Measurements from ENCODE around the gene SCTR. TPM values are rescaled to one million over a fixed set of nuclear protein-coding genes. Genes with fewer than 3 reads are reported as not detected.

SCTR gene
- polyA plus RNA-seq, 1 experiment, result not detected

- no peak for TF ChIP-seq CTCF (IDR thresholded peaks at IDR 0.05; ENCODE audit: insufficient read depth, low read depth, low read length)
- no peaks in the 10 kb centered on the region for H3K36me3 ChIP-seq (ENCODE audit: control insufficient read depth, insufficient read depth, low read length)
- H3K27me3 ChIP-seq (ENCODE audit: control insufficient read depth, insufficient read depth, low read length), result no peaks in the 10 kb centered on the region; the same call in none of the 2 replicates
- POLR2A ChIA-PET, result no interaction called here
- no peak for DNase-seq (ENCODE audit: low read depth)
- H3K4me3 ChIP-seq (ENCODE audit: low read depth, low read length), result no peak overlapping the region
- CTCF ChIA-PET, result interaction anchor here (2.2 kb wide), 1 partner anchor 35 kb away, joined by 7 read pairs; no protein-coding TSS in a partner anchor
Observed at GRCh38 chr2:119441376-119442225, 82.7 kb downstream of the SCTR start.

- no peaks in the 10 kb centered on the region; the same call in none of the 2 replicates for H3K27me3 ChIP-seq (ENCODE audit: control insufficient read depth, insufficient read depth, low read length)
- DNase-seq (ENCODE audit: low read depth), result no peak
- ChIA-PET CTCF (interaction anchor here (0.8 to 2.2 kb wide), 3 partner anchors 19 to 35 kb away, joined by 3 to 7 read pairs (median 5); no protein-coding TSS in a partner anchor), POLR2A (no interaction called here)
- H3K36me3 ChIP-seq (ENCODE audit: control insufficient read depth, insufficient read depth, low read length), result no peaks in the 10 kb centered on the region
- no peak overlapping the region for H3K4me3 ChIP-seq (ENCODE audit: low read depth, low read length)
- no peak for TF ChIP-seq CTCF (IDR thresholded peaks at IDR 0.05; ENCODE audit: insufficient read depth, low read depth, low read length)
Observed at GRCh38 chr2:119440873-119441272, 83.4 kb downstream of the SCTR start.

- DNase-seq (ENCODE audit: low read depth), result no peak
- CTCF ChIA-PET, result interaction anchor here (0.8 to 2.2 kb wide), 3 partner anchors 20 to 36 kb away, joined by 3 to 7 read pairs (median 5); no protein-coding TSS in a partner anchor
- no peaks in the 10 kb centered on the region for H3K36me3 ChIP-seq (ENCODE audit: control insufficient read depth, insufficient read depth, low read length)
- no peaks in the 10 kb centered on the region; the same call in none of the 2 replicates for H3K27me3 ChIP-seq (ENCODE audit: control insufficient read depth, insufficient read depth, low read length)
- H3K4me3 ChIP-seq (ENCODE audit: low read depth, low read length), result no peak overlapping the region
- TF ChIP-seq CTCF (IDR thresholded peaks at IDR 0.05; ENCODE audit: insufficient read depth, low read depth, low read length), result no peak
- POLR2A ChIA-PET, result no interaction called here
Observed at GRCh38 chr2:119440501-119440870, 83.8 kb downstream of the SCTR start.

- peaks cover 1% of the 10 kb centered on the region for H3K27me3 ChIP-seq (ENCODE audit: control insufficient read depth, insufficient read depth, low read length)
- POLR2A ChIA-PET, result no interaction called here
- no peak overlapping the region for H3K4me3 ChIP-seq (ENCODE audit: low read depth, low read length)
- CTCF ChIA-PET, result interaction anchor here (0.8 to 1.2 kb wide), 2 partner anchors 20 to 21 kb away, joined by 3 to 5 read pairs; no protein-coding TSS in a partner anchor
- no peak for TF ChIP-seq CTCF (IDR thresholded peaks at IDR 0.05; ENCODE audit: insufficient read depth, low read depth, low read length)
- no peaks in the 10 kb centered on the region for H3K36me3 ChIP-seq (ENCODE audit: control insufficient read depth, insufficient read depth, low read length)
- DNase-seq (ENCODE audit: low read depth), result no peak
Observed at GRCh38 chr2:119439574-119440500, 84.4 kb downstream of the SCTR start.

Data from BJ (cell line).